Brain microvascular endothelial cell (primary cell): ENCODE data around the gene TNRC6C.
"Not testable (repeated sequence)": the region's sequence is repeated elsewhere in the genome, so short reads cannot be mapped to it uniquely, and the experiment has no call there.

Experiments used
- DNase-seq: peaks from one replicate; pipeline ENCODE4 v3.0.0-alpha.2; 2020
- H3K27ac ChIP-seq: fragments of 250-450 bp; sonication (Bioruptor Pico); 2 replicates; pipeline ENCODE4 v1.5.1; 2020; ENCODE audit warnings: mild to moderate bottlenecking, moderate library complexity
- H3K27me3 ChIP-seq: fragments of 250-450 bp; sonication (Bioruptor Pico); replicated peaks from 2 replicates; pipeline ENCODE4 v1.5.1; 2020; ENCODE audit warnings: mild to moderate bottlenecking
- H3K36me3 ChIP-seq: fragments of 250-450 bp; sonication (Bioruptor Pico); replicated peaks from 2 replicates; pipeline ENCODE4 v1.5.1; 2020; ENCODE audit warnings: mild to moderate bottlenecking
- H3K4me3 ChIP-seq: 2 replicates; pipeline ENCODE4 v1.5.1; 2011; ENCODE audit warnings: low read depth, mild to moderate bottlenecking, control low read depth, low read length, moderate library complexity
- in situ Hi-C: cut with HindIII; loops from 2 replicates; pipeline ENCODE4 v1.10.0; 2017; ENCODE audit warnings: low sequenced_read_pairs, low pct_ligation_motif_present
- TF ChIP-seq, protein P1 (sequence below): IDR thresholded peaks from 2 replicates; pipeline ENCODE4 v1.5.1; 2011; ENCODE audit warnings: low read depth, mild to moderate bottlenecking, moderate library complexity, low read length, control low read depth, inconsistent platforms; ENCODE audit errors: missing control alignments

TNRC6C gene

DNA sequence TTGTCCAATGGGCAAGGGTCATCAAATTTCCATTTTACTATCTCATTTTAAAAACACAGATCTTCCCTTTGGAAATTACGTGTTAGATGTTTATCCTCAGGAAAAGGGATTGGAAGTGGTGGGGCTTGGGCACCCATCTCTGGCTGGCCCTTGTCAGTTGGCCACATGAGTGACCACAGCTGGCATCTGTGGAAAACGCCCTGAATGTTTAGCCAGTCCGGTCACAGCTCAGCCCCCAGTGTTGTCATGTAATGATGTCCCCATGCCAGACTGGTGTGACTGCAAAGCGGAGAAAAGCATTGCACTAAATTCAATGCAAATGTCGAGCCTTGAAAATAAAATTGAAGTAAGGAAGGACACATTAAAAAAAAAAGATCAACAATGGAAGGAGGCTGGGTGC, 117.0 kb downstream of the TNRC6C start:
- in situ Hi-C loops, result no loop called here
- H3K36me3 ChIP-seq, result peaks cover 10% of the 10 kb centered on the region
- H3K27me3 ChIP-seq, result no peaks in the 10 kb centered on the region
- no peak for DNase-seq
- H3K27ac ChIP-seq, result no peak overlapping the region
- no peak overlapping the region for H3K4me3 ChIP-seq
- TF ChIP-seq, protein P1, sequence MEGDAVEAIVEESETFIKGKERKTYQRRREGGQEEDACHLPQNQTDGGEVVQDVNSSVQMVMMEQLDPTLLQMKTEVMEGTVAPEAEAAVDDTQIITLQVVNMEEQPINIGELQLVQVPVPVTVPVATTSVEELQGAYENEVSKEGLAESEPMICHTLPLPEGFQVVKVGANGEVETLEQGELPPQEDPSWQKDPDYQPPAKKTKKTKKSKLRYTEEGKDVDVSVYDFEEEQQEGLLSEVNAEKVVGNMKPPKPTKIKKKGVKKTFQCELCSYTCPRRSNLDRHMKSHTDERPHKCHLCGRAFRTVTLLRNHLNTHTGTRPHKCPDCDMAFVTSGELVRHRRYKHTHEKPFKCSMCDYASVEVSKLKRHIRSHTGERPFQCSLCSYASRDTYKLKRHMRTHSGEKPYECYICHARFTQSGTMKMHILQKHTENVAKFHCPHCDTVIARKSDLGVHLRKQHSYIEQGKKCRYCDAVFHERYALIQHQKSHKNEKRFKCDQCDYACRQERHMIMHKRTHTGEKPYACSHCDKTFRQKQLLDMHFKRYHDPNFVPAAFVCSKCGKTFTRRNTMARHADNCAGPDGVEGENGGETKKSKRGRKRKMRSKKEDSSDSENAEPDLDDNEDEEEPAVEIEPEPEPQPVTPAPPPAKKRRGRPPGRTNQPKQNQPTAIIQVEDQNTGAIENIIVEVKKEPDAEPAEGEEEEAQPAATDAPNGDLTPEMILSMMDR, result no peak

DNA sequence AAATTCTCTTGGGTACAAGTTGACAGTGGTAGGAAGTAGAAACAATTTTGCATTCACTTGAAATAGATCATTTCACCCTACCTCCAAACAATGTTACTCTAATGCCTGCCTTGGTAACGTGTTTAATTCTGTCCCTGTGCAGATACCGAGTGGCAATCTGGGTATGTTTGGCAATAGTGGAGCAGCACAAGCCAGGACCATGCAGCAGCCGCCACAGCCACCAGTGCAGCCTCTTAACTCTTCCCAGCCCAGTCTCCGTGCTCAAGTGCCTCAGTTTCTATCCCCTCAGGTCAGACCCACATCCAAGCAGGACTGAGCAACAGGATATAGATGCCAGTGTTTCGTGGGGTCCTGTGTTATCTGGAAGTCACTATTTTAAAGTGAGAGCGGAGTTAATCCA, 120.8 kb downstream of the TNRC6C start:
- no peak overlapping the region for H3K4me3 ChIP-seq

DNA sequence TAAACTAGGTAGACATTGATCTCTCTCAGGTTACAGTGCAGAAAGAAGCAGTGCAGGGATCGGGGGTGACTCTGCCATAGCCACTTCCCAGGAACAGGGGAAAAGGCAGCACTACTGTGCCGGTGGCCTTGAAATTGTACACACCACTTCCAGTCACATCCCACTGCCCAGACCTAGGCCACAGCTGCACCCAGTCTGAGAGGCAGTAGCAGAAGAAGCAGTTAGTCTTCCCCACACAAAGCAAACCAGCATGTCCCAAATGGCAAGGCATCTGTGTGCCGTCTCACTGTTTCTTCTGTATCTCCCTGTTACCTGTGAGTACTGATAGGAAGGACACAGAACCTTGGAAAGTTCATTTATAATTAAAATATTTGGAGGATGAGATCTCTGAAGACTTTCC, 123.0 kb downstream of the TNRC6C start:
- Histone ChIP-seq H3K4me3 (no peak overlapping the region), H3K36me3 (no peaks in the 10 kb centered on the region), H3K27me3 (no peaks in the 10 kb centered on the region), H3K27ac (no peak overlapping the region)
- TF ChIP-seq, protein P1, result no peak
- DNase-seq, result no peak
- in situ Hi-C loops, result no loop called here

More for the DNA sequence above, 120.8 kb downstream of the TNRC6C start:
- Histone ChIP-seq H3K27ac (no peak overlapping the region), H3K27me3 (no peaks in the 10 kb centered on the region), H3K36me3 (peaks cover 4% of the 10 kb centered on the region)
- in situ Hi-C loops, result no loop called here
- TF ChIP-seq, protein P1, result no peak
- DNase-seq, result no peak

DNA sequence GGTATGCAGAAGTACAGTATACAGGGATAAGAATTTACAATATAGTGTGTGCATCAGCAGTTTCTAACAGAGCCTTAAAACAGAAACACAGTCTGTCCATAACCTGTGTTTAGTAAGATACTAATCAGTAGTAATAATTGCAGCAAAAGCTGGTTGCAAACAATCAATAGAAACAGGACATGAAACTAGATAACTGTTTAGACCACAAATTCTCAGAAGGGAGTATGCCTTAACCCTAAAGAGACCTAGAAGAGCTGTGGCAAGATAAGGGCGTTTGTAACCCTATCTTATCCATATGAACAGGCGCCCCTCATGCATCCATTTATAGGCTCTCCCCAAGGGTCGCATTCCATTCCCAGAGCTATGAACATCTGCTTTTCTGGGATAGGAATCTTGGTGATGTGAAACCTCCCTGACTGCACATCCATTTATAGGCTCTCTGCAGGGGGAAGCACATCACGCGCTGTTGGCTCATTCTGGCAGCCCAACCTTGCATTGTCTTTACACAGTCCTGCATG, 123.9 kb downstream of the TNRC6C start:
- H3K36me3 ChIP-seq, H3K27me3 ChIP-seq, in situ Hi-C loops, H3K4me3 ChIP-seq, DNase-seq, H3K27ac ChIP-seq: not testable (repeated sequence)

DNA sequence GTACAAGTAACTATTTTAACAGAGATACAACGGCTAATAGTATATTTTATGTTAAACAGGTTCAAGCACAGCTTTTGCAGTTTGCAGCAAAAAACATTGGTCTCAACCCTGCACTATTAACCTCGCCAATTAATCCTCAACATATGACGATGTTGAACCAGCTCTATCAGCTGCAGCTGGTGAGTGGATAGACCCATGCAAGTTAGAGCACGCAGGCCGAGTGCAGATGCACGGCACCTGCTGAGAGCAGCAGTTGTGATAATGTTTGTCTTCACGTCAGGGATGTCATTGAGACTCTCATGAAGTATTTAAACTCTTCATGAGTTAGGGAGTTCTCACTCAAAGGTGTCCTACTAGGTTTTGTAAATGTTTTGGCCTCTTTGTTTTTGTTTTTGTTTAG, 124.5 kb downstream of the TNRC6C start:
- DNase-seq, result no peak
- in situ Hi-C loops, result no loop called here
- Histone ChIP-seq H3K4me3 (no peak overlapping the region), H3K36me3 (no peaks in the 10 kb centered on the region), H3K27me3 (no peaks in the 10 kb centered on the region), H3K27ac (no peak overlapping the region)
- TF ChIP-seq, protein P1, result no peak

DNA sequence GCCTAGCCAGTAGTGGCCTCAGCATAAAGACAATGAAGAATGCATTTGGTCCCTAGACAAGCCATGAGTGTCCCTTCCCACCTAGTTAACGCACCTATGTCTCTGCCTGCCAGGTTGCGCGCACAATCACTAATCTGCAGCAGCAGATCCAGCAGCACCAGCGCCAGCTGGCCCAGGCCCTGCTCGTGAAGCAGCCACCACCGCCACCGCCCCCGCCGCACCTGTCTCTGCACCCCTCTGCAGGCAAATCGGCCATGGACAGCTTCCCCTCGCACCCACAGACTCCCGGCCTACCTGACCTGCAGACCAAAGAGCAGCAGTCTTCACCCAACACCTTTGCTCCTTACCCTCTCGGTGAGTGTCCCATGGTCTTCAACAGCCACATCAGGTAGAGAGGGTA, 128.2 kb downstream of the TNRC6C start:
- TF ChIP-seq, protein P1, result no peak
- in situ Hi-C loops, result no loop called here
- Histone ChIP-seq H3K27ac (no peak overlapping the region), H3K36me3 (no peaks in the 10 kb centered on the region), H3K4me3 (no peak overlapping the region), H3K27me3 (no peaks in the 10 kb centered on the region)
- no peak for DNase-seq
